Suprapubic skin (tissue), 4 donors: ENCODE data around the gene PRRC2B. TPM values are rescaled to one million over a fixed set of nuclear protein-coding genes. Genes with fewer than 3 reads are reported as not detected.

ENCODE experiments used
- DNase-seq, 2 donors: peaks; one replicate each; pipeline ENCODE4 v3.0.0-alpha.2; 2019; ENCODE audit warnings: low spot score in 2 of 2
- H3K27ac ChIP-seq: fragments of 200-600 bp; sonication (generic); one replicate; pipeline ENCODE4 v1.5.1; 2019
- H3K27me3 ChIP-seq: fragments of 200-600 bp; sonication (generic); one replicate; pipeline ENCODE4 v1.5.1; 2019
- H3K36me3 ChIP-seq: fragments of 200-600 bp; sonication (generic); one replicate; pipeline ENCODE4 v1.5.1; 2019
- H3K4me1 ChIP-seq: fragments of 200-600 bp; sonication (generic); one replicate; pipeline ENCODE4 v1.5.1; 2019
- H3K4me3 ChIP-seq: fragments of 200-600 bp; sonication (generic); one replicate; pipeline ENCODE4 v1.5.1; 2019; ENCODE audit warnings: mild to moderate bottlenecking
- H3K9me3 ChIP-seq: fragments of 200-600 bp; sonication (generic); one replicate; pipeline ENCODE4 v1.5.1; 2019
- CTCF ChIP-seq, 2 donors: fragments of 200-600 bp in 1 of 2; fragments of 450-650 bp in 1 of 2; sonication (generic) in 1 of 2; IDR thresholded peaks; one replicate each; pipeline ENCODE4 v1.5.1; 2016 to 2019; ENCODE audit warnings: antibody characterized with exemption in 2 of 2, mild to moderate bottlenecking in 1 of 2, moderate library complexity in 1 of 2
- EP300 ChIP-seq: sonication (generic); formaldehyde crosslinking; IDR thresholded peaks from one replicate; pipeline ENCODE4 v1.6.1; 2017; ENCODE audit warnings: antibody characterized with exemption
- POLR2A ChIP-seq, 2 donors: fragments of 450-650 bp; IDR thresholded peaks; one replicate each; pipeline ENCODE4 v1.6.1; 2017; ENCODE audit warnings: antibody characterized with exemption in 2 of 2, mild to moderate bottlenecking in 2 of 2, moderate library complexity in 2 of 2
- POLR2AphosphoS5 ChIP-seq, 3 donors: sonication (generic); formaldehyde crosslinking; IDR thresholded peaks; one replicate each; pipeline ENCODE4 v1.6.1; 2017; ENCODE audit warnings: antibody characterized with exemption in 3 of 3
- WGBS: methylation state at CpG from one replicate; pipeline ENCODE4 v1.1.5; 2018; 5-methylcytosine and 5-hydroxymethylcytosine counted together
- total RNA-seq, 4 donors: library from RNA; depleted of rRNA; stranded (reverse); fragments of >200 nt; gene quantifications; one replicate each; pipeline ENCODE4 v1.1.0, GENCODE V29; 2016

PRRC2B gene
- total RNA-seq, 4 donors from 2014 or later = 153 to 286 (median 240) TPM

GRCh38 chr9:131525643-131526565, 132.0 kb downstream of the PRRC2B start:
- WGBS = 92% methylated on average over 17 of the region's 19 CpGs
- DNase-seq = no peak
- H3K9me3 ChIP-seq = no peaks in the 10 kb centered on the region
- no peak overlapping the region for H3K27ac ChIP-seq
- no peak for TF ChIP-seq EP300
- no peak for TF ChIP-seq POLR2A (IDR thresholded peaks at IDR 0.05)
- TF ChIP-seq CTCF (IDR thresholded peaks at IDR 0.05) = no peak
- TF ChIP-seq POLR2AphosphoS5 (IDR thresholded peaks at IDR 0.05) = no peak
- no peaks in the 10 kb centered on the region for H3K27me3 ChIP-seq
- peaks cover 88% of the 10 kb centered on the region for H3K36me3 ChIP-seq
- H3K4me3 ChIP-seq = no peak overlapping the region
- peaks cover 10% of the 10 kb centered on the region for H3K4me1 ChIP-seq

GRCh38 chr9:131528186-131528585, 134.3 kb downstream of the PRRC2B start:
- Histone ChIP-seq H3K4me3 (no peak overlapping the region), H3K4me1 (peaks cover 14% of the 10 kb centered on the region), H3K36me3 (peaks cover 66% of the 10 kb centered on the region), H3K9me3 (no peaks in the 10 kb centered on the region), H3K27me3 (no peaks in the 10 kb centered on the region), H3K27ac (no peak overlapping the region)
- 88% methylated on average over 7 of the region's 7 CpGs for WGBS
- TF ChIP-seq POLR2A (IDR thresholded peaks at IDR 0.05) = no peak
- TF ChIP-seq POLR2AphosphoS5 (IDR thresholded peaks at IDR 0.05) = no peak
- no peak for TF ChIP-seq EP300
- TF ChIP-seq CTCF (IDR thresholded peaks at IDR 0.05) = no peak
- DNase-seq = no peak

- 92% methylated on average over 31 of the region's 35 CpGs for WGBS
- H3K36me3 ChIP-seq = peaks cover 57% of the 10 kb centered on the region
Observed at GRCh38 chr9:131528886-131529505, 135.1 kb downstream of the PRRC2B start.

GRCh38 chr9:131529597-131530545, 136.0 kb downstream of the PRRC2B start:
- H3K4me3 ChIP-seq = peak overlapping the region; percentile 79
- H3K4me1 ChIP-seq = peaks cover 14% of the 10 kb centered on the region
- peaks cover 49% of the 10 kb centered on the region for H3K36me3 ChIP-seq
- no peak for DNase-seq
- no peaks in the 10 kb centered on the region for H3K27me3 ChIP-seq
- 67% methylated on average over 15 of the region's 24 CpGs for WGBS
- TF ChIP-seq POLR2AphosphoS5 (IDR thresholded peaks at IDR 0.05) (no peak), EP300 (no peak), POLR2A (IDR thresholded peaks at IDR 0.05) (no peak), CTCF (IDR thresholded peaks at IDR 0.05) (no peak)
- no peak overlapping the region for H3K27ac ChIP-seq
- no peaks in the 10 kb centered on the region for H3K9me3 ChIP-seq

More at GRCh38 chr9:131528886-131529505, 135.1 kb downstream of the PRRC2B start:
- TF ChIP-seq EP300 (no peak), POLR2AphosphoS5 (IDR thresholded peaks at IDR 0.05) (no peak), CTCF (IDR thresholded peaks at IDR 0.05) (no peak), POLR2A (IDR thresholded peaks at IDR 0.05) (no peak)
- peaks cover 14% of the 10 kb centered on the region for H3K4me1 ChIP-seq
- no peak overlapping the region for H3K4me3 ChIP-seq
- DNase-seq = no peak
- H3K9me3 ChIP-seq = no peaks in the 10 kb centered on the region
- H3K27ac ChIP-seq = no peak overlapping the region
- no peaks in the 10 kb centered on the region for H3K27me3 ChIP-seq
